ENCODE data around the gene MTM1.
A peak's percentile ranks its signal among the peaks of the same experiment; 100 is the strongest.

Gene MTM1

GRCh38 chrX:150536455-150537116 is 31.8 kb upstream of the MTM1 start:
- Histone ChIP-seq H3K27ac (ENCODE audit: low read depth, low read length) (no peak overlapping the region), H3K9ac (ENCODE audit: low read length in 5 of 5) (no peak overlapping the region), H3K9me3 (ENCODE audit: control insufficient read depth in 5 of 5, low read length in 5 of 5) (peaks cover 5 to 33% (median 18%) of the 10 kb centered on the region in 5 donors), H3K27me3 (ENCODE audit: control insufficient read depth in 5 of 5, insufficient read depth in 4 of 5, low read length in 5 of 5) (peaks cover 0 to 10% (median 6%) of the 10 kb centered on the region in 5 donors), H3K4me3 (ENCODE audit: low read depth in 1 of 5, low read length in 5 of 5) (no peak overlapping the region), H3K36me3 (ENCODE audit: control insufficient read depth in 5 of 5, insufficient read depth in 5 of 5, low read length in 5 of 5) (no peaks in the 10 kb centered on the region), H3K4me1 (ENCODE audit: control insufficient read depth in 5 of 5, insufficient read depth in 5 of 5, low read length in 5 of 5) (no peaks in the 10 kb centered on the region)

GRCh38 chrX:150537851-150538250 is 30.6 kb upstream of the MTM1 start:
- Histone ChIP-seq H3K9me3 (ENCODE audit: control insufficient read depth in 5 of 5, low read length in 5 of 5) (peaks cover 5 to 33% (median 18%) of the 10 kb centered on the region in 5 donors), H3K4me3 (ENCODE audit: low read depth in 1 of 5, low read length in 5 of 5) (no peak overlapping the region), H3K27me3 (ENCODE audit: control insufficient read depth in 5 of 5, insufficient read depth in 4 of 5, low read length in 5 of 5) (peaks cover 0 to 10% (median 6%) of the 10 kb centered on the region in 5 donors), H3K36me3 (ENCODE audit: control insufficient read depth in 5 of 5, insufficient read depth in 5 of 5, low read length in 5 of 5) (no peaks in the 10 kb centered on the region), H3K27ac (ENCODE audit: low read depth, low read length) (no peak overlapping the region), H3K4me1 (ENCODE audit: control insufficient read depth in 5 of 5, insufficient read depth in 5 of 5, low read length in 5 of 5) (no peaks in the 10 kb centered on the region), H3K9ac (ENCODE audit: low read length in 5 of 5) (no peak overlapping the region)

GRCh38 chrX:150540965-150541364 is 27.5 kb upstream of the MTM1 start:
- peaks cover 5 to 24% (median 13%) of the 10 kb centered on the region in 5 donors for H3K9me3 ChIP-seq (ENCODE audit: control insufficient read depth in 5 of 5, low read length in 5 of 5)
- H3K4me1 ChIP-seq (ENCODE audit: control insufficient read depth in 5 of 5, insufficient read depth in 5 of 5, low read length in 5 of 5): peaks cover 0 to 4% (median 0%) of the 10 kb centered on the region in 5 donors
- H3K36me3 ChIP-seq (ENCODE audit: control insufficient read depth in 5 of 5, insufficient read depth in 5 of 5, low read length in 5 of 5): no peaks in the 10 kb centered on the region
- no peak overlapping the region for H3K27ac ChIP-seq (ENCODE audit: low read depth, low read length)
- H3K9ac ChIP-seq (ENCODE audit: low read length in 5 of 5): no peak overlapping the region
- H3K4me3 ChIP-seq (ENCODE audit: low read depth in 1 of 5, low read length in 5 of 5): no peak overlapping the region
- H3K27me3 ChIP-seq (ENCODE audit: control insufficient read depth in 5 of 5, insufficient read depth in 4 of 5, low read length in 5 of 5): peaks cover 0 to 8% (median 6%) of the 10 kb centered on the region in 5 donors

- Histone ChIP-seq H3K27ac (ENCODE audit: low read depth, low read length) (no peak overlapping the region), H3K9me3 (ENCODE audit: control insufficient read depth in 5 of 5, low read length in 5 of 5) (peaks cover 0 to 11% (median 0%) of the 10 kb centered on the region in 5 donors), H3K4me1 (ENCODE audit: control insufficient read depth in 5 of 5, insufficient read depth in 5 of 5, low read length in 5 of 5) (peaks cover 0 to 20% (median 7%) of the 10 kb centered on the region in 5 donors), H3K4me3 (ENCODE audit: low read depth in 1 of 5, low read length in 5 of 5) (no peak overlapping the region), H3K9ac (ENCODE audit: low read length in 5 of 5) (no peak overlapping the region), H3K27me3 (ENCODE audit: control insufficient read depth in 5 of 5, insufficient read depth in 4 of 5, low read length in 5 of 5) (peaks cover 0 to 6% (median 3%) of the 10 kb centered on the region in 5 donors), H3K36me3 (ENCODE audit: control insufficient read depth in 5 of 5, insufficient read depth in 5 of 5, low read length in 5 of 5) (no peaks in the 10 kb centered on the region)
These were observed 25.6 kb upstream of the MTM1 start for GRCh38 chrX:150542846-150543229.

GRCh38 chrX:150543230-150544155 is 24.9 kb upstream of the MTM1 start:
- no peaks in the 10 kb centered on the region for H3K36me3 ChIP-seq (ENCODE audit: control insufficient read depth in 5 of 5, insufficient read depth in 5 of 5, low read length in 5 of 5)
- no peak overlapping the region for H3K4me3 ChIP-seq (ENCODE audit: low read depth in 1 of 5, low read length in 5 of 5)
- peaks cover 0 to 5% (median under 1%) of the 10 kb centered on the region in 5 donors for H3K27me3 ChIP-seq (ENCODE audit: control insufficient read depth in 5 of 5, insufficient read depth in 4 of 5, low read length in 5 of 5)
- H3K9ac ChIP-seq (ENCODE audit: low read length in 5 of 5): no peak overlapping the region
- peaks cover 0 to 27% (median 12%) of the 10 kb centered on the region in 5 donors for H3K4me1 ChIP-seq (ENCODE audit: control insufficient read depth in 5 of 5, insufficient read depth in 5 of 5, low read length in 5 of 5)
- no peak overlapping the region for H3K27ac ChIP-seq (ENCODE audit: low read depth, low read length)
- H3K9me3 ChIP-seq (ENCODE audit: control insufficient read depth in 5 of 5, low read length in 5 of 5): peaks cover 0 to 6% (median 0%) of the 10 kb centered on the region in 5 donors

GRCh38 chrX:150544222-150544787 is 24.1 kb upstream of the MTM1 start:
- Histone ChIP-seq H3K27ac (ENCODE audit: low read depth, low read length) (no peak overlapping the region), H3K4me1 (ENCODE audit: control insufficient read depth in 5 of 5, insufficient read depth in 5 of 5, low read length in 5 of 5) (peaks cover 0 to 27% (median 12%) of the 10 kb centered on the region in 5 donors), H3K9me3 (ENCODE audit: control insufficient read depth in 5 of 5, low read length in 5 of 5) (peaks cover 0 to 6% (median 0%) of the 10 kb centered on the region in 5 donors), H3K27me3 (ENCODE audit: control insufficient read depth in 5 of 5, insufficient read depth in 4 of 5, low read length in 5 of 5) (peaks cover 0 to 7% (median 3%) of the 10 kb centered on the region in 5 donors), H3K36me3 (ENCODE audit: control insufficient read depth in 5 of 5, insufficient read depth in 5 of 5, low read length in 5 of 5) (no peaks in the 10 kb centered on the region), H3K9ac (ENCODE audit: low read length in 5 of 5) (no peak overlapping the region), H3K4me3 (ENCODE audit: low read depth in 1 of 5, low read length in 5 of 5) (no peak overlapping the region)

- no peak overlapping the region for H3K4me3 ChIP-seq (ENCODE audit: low read depth in 1 of 5, low read length in 5 of 5)
- no peaks in the 10 kb centered on the region for H3K36me3 ChIP-seq (ENCODE audit: control insufficient read depth in 5 of 5, insufficient read depth in 5 of 5, low read length in 5 of 5)
- H3K27ac ChIP-seq (ENCODE audit: low read depth, low read length): no peak overlapping the region
- H3K27me3 ChIP-seq (ENCODE audit: control insufficient read depth in 5 of 5, insufficient read depth in 4 of 5, low read length in 5 of 5): peaks cover 0 to 7% (median 4%) of the 10 kb centered on the region in 5 donors
- H3K9ac ChIP-seq (ENCODE audit: low read length in 5 of 5): no peak overlapping the region
- peaks cover 0 to under 1% (median 0%) of the 10 kb centered on the region in 5 donors for H3K9me3 ChIP-seq (ENCODE audit: control insufficient read depth in 5 of 5, low read length in 5 of 5)
- H3K4me1 ChIP-seq (ENCODE audit: control insufficient read depth in 5 of 5, insufficient read depth in 5 of 5, low read length in 5 of 5): peaks cover 0 to 27% (median 12%) of the 10 kb centered on the region in 5 donors
These were observed 23.3 kb upstream of the MTM1 start for GRCh38 chrX:150544835-150545770.

- Histone ChIP-seq H3K36me3 (ENCODE audit: control insufficient read depth in 5 of 5, insufficient read depth in 5 of 5, low read length in 5 of 5) (no peaks in the 10 kb centered on the region), H3K9ac (ENCODE audit: low read length in 5 of 5) (no peak overlapping the region), H3K4me3 (ENCODE audit: low read depth in 1 of 5, low read length in 5 of 5) (peak overlapping the region in 2 of 5 donors; percentile 41 to 62), H3K4me1 (ENCODE audit: control insufficient read depth in 5 of 5, insufficient read depth in 5 of 5, low read length in 5 of 5) (peaks cover 0 to 27% (median 12%) of the 10 kb centered on the region in 5 donors), H3K27me3 (ENCODE audit: control insufficient read depth in 5 of 5, insufficient read depth in 4 of 5, low read length in 5 of 5) (peaks cover 0 to 7% (median 4%) of the 10 kb centered on the region in 5 donors), H3K27ac (ENCODE audit: low read depth, low read length) (peak overlapping the region; percentile 38), H3K9me3 (ENCODE audit: control insufficient read depth in 5 of 5, low read length in 5 of 5) (no peaks in the 10 kb centered on the region)
These were observed 21.7 kb upstream of the MTM1 start for GRCh38 chrX:150546711-150547153.

Data from subcutaneous abdominal adipose tissue (tissue), 5 donors.